Activated gamma-delta T cell treated with anti-CD3 and anti-CD28 coated beads, Interleukin-2, amount 50 U/mL, for 16 hours (primary cell): ENCODE measurements around the gene PAK4.

Experiments
- DNase-seq: peaks from one replicate; pipeline ENCODE4 v3.0.0-alpha.2; 2020; ENCODE audit warnings: low read depth

PAK4 gene

DNA sequence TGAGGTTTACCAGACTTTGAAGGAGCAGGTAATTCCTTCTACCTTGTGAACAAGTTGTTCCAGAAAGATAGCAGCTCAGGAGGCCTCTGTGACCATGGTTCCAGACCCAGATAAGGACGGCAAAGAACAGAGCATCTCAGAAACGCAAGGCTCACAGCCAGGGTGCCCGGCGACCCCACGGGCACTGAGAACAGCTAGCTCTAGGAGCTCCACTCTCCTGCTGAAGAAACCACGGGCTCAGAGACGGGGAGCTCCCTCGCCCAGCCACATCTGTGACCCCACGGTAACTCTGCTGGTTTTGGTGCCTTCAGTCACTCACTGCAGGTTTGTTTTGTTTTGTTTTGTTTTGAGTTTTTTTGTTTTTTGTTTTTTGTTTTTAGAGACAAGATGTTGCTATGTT, 55.2 kb downstream of the PAK4 start:
- DNase-seq, result no peak

DNA sequence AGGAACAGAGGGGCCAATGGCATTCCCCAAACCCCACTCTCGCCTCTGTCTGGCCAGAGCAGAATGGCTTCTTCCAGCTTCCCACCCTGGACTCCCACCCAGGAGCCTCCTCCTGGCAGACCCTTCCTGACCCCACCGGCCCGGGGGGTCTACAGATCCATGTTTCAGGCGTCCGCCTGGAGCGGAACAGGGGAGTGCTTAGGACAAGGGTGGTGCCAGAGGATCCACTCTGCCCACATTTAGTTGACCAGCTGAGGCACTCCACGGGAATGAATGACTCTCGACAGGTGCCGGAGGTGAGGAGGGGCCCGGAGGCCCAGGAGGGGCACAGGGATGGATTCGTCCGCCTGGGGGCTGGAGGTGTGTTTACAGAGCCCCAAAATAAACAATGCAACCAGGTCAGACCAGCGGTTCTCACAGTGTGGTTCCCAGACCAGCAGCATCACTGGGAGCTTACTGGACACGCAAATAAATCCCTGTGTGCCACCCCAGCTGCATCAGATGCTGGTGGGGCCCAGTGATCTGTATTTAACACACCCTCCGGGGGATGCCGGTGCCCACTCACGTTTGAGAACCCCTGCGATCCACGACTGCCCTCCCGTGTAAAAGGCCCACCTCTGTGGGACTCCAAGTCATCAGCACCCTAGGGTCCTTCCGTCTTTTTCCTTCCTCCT, 56.1 kb downstream of the PAK4 start:
- DNase-seq, result no peak

DNA sequence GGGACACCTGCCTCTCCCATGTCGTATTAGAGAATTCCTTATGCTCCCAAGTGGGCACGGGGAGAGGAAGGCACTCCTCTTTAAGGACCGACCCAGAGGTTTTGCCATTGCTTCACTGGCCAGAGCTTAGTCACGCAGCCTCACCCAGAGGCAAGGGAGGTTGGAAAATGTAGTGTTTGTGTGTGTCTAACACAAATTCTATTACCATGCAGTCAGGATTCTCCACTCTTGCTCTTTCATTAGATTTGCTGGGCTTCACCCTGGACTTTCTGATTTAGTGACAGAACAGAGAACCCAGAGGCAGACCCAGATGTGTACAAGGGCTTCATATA, 56.6 kb downstream of the PAK4 start:
- no peak for DNase-seq

GRCh38 chr19:39183104-39183503, 57.5 kb downstream of the PAK4 start:
- DNase-seq, result no peak

DNA sequence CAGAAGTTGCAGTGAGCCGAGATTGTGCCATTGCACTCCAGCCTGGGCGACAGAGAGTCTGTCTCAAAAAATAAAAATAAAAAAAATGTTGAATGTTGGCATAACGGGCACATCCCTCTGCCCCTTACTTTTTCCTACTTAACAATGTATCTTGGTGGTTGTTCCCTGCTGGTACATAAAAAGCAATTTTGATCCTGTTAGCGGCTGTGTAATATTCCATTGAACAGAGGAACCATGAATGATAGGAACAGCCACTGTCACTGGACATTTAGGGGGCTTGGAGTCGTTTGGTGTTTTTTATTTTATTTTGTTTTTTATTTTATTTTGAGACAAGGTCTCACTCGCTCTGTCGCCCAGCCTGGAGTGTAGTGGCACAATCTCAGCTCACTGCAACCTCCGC, 60.8 kb downstream of the PAK4 start:
- DNase-seq, result no peak

- no peak for DNase-seq
Observed at GRCh38 chr19:39187552-39187943, 62.0 kb downstream of the PAK4 start.

DNA sequence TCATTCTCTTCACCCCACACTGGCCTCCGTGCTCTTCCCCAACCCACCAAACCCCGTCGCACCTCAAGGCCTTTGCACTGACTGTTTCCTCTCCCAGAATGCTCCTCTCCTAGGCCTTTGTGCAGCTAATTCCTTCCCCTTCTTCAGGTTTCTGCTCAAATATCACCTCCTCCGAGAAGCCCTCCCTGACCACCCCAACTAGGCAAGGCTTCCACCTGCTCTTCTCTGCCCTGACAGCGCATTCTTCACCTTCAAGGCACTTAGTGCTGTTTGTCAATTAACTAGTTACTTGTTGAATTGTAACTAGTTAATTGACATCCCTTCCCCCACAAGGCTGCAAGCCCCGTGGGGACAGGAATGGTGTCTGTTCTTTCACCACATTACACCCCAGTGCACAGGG, 63.4 kb downstream of the PAK4 start:
- no peak for DNase-seq

- no peak for DNase-seq
Observed at GRCh38 chr19:39190768-39191167, 65.2 kb downstream of the PAK4 start.

- no peak for DNase-seq
Observed at GRCh38 chr19:39192846-39193245, 67.3 kb downstream of the PAK4 start.

- DNase-seq, result no peak
Observed at GRCh38 chr19:39193803-39194202, 68.2 kb downstream of the PAK4 start.

DNA sequence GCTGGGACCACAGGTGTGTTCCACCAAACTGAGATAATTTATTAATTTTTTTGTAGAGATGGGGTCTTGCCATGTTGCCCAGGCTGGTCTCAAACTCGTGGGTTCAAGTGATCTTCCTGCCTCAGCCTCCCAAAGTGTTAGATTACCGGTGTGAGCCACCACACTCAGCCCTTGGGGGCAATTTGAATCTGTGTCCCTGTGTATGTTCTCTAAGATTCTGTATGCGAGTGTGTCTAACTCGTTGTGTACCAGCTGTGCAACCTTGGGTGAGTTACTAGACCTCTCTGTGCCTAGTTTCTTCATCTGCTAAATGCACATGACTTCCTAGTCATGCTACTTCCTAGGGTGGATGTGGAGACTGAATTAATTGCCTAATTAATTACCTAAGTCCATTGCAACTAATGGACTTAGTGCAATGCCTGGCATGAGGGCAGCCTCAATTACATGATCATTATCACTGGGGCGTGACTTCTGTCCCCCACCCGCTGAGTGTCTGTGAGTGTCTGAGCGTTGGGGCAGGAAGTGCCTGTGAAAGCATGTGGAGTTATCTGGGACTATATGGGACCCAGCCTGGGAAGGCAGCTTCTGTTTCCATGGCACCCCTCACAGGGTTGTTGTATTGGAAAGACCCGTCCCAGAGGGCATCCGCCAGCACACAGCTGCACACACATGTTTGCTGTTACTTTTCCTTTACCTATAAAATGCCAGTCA, 69.4 kb downstream of the PAK4 start:
- DNase-seq, result no peak

DNA sequence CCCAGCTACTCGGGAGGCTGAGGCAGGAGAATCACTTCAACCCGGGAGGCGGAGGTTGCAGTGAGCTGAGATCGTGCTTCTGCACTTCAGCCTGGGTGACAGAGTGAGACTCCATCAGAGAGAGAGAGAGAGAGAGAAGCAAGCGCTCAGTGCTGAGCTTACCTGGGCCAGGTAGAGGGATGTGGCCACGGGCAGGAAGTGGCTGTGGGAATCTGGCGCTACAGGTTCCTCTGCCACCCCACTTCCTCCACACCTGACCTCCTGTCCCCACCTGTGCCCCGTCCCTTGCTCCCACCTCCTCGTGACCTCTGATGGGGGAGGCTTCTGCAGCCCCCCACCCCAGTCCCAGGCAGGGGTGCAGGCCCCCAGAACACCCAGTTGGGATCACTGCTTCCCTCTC, 70.2 kb downstream of the PAK4 start:
- no peak for DNase-seq

DNA sequence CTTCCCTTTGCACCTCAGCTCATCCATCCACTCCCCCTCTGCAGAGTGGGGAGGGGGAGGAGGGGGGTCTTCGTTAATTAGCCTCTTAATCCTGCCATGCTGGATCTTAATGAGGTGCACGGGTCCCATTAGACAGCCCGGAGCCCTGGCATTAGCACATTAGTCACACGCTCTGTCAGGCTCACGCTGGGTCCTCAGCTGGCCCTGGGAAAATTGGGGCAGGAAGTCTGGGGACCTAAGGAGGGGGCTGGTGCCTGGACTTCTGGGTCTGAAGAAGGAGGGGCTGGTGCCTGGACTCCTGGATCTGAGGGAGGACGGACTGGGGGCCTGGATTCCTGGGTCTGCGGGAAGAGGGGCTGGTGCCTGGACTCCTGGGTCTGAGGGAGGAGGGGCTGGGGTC, 70.7 kb downstream of the PAK4 start:
- DNase-seq, result no peak

DNA sequence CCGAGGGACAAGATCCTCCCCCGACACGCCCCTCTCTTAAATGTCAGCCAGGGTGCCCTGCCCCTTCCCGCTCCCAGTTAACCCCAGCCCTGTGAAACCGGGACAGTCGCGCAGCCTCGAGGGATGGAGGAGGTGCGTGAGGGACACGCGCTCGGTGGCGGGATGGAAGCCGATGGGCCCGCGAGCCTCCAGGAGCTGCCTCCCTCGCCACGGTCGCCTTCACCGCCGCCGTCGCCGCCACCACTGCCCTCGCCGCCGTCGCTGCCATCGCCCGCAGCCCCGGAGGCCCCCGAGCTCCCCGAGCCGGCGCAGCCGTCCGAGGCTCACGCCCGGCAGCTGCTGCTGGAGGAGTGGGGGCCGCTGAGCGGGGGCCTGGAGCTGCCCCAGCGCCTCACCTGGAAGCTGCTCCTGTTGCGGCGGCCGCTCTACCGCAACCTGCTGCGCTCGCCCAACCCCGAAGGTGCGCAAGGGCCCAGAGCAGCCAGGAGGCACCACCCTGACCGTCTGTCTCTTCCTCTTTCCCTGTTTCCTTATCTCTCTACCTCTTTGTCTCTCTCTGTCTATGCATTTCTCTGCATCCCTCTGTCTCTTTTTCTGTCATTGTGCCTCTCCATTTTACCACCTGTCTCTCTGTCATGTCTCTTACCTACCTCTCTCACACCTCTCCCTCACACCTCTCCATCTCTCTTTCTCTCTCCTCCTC, 71.4 kb downstream of the PAK4 start, which contains the start of gene NCCRP1:
TSS of gene NCCRP1 (plus strand) at position 105 of the 703 bp plus-strand sequence. CDS start at position 124, 19 bp downstream.
- no peak for DNase-seq

- DNase-seq, result no peak
Observed at GRCh38 chr19:39197808-39198207, 72.2 kb downstream of the PAK4 start.

- DNase-seq, result no peak
Observed at GRCh38 chr19:39199025-39199424, 73.4 kb downstream of the PAK4 start.

DNA sequence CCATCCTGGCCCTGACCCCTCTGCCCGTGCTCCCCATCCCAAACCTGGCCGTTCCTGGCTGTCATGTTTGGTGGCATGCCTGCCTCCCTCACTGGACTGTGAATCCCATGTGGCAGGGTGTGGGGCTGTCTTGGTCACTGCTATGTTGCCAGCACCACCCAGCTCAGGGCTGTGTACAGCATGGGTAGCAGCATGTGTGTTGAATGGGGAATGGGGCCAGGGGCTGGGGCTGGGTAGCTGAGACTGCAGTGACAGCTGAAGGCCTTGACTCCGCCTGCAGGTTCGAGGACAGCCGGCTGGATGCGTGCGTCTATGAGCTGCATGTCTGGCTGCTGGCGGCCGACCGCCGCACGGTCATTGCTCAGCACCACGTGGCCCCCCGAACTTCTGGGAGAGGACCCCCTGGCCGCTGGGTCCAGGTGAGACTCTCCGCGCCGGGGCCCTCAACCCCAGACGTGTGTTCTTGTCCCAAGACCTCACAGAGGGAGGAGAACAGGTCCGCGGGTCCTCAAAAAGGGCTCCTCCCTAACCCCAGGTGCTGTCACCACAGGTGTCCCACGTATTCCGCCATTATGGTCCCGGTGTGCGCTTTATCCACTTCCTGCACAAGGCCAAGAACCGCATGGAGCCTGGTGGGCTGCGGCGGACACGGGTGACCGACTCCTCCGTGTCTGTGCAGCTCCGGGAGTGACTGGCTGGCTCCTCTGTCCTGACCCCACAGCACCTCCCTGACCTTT, 74.6 kb downstream of the PAK4 start:
- no peak for DNase-seq

GRCh38 chr19:39200803-39201115, 75.2 kb downstream of the PAK4 start:
- DNase-seq, result no peak

- no peak for DNase-seq
Observed at GRCh38 chr19:39202998-39203355, 77.4 kb downstream of the PAK4 start.

- DNase-seq, result no peak
Observed at GRCh38 chr19:39203372-39204341, 78.1 kb downstream of the PAK4 start, which contains the start of gene SYCN. SYCN (minus strand) TSS chr19:39204263; CDS start chr19:39204254, 9 bp downstream.

- no peak for DNase-seq
Observed at GRCh38 chr19:39205449-39205764, 79.8 kb downstream of the PAK4 start.

DNA sequence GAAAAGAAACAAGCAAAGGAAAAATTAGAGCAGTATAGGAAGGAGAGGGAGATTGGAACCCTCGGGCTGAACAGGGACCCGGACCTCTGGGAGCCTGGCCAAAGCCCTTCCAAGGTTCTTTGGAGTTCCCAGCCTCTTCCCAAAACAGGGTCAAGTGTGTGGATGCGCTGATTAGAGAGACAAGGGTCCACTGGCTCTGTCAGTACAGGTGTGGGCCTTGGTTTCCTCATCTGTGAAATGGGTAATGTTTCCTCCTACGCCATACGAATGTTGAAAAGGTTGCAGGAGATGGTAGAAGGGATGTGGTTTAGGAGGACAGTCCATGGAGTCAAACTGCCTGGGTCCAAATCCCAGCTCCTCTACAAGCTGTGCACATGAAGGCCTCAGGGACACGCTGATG, 80.5 kb downstream of the PAK4 start:
- no peak for DNase-seq
